ENCODE measurements around the gene STAT3. TPM values are rescaled to one million over a fixed set of nuclear protein-coding genes. Genes with fewer than 3 reads are reported as not detected.

STAT3 gene
- total and polyA plus RNA-seq, 2 donors (not counting 3 experiments of a cell fraction or from before 2014, with no cell fraction given): 59.1 to 124 TPM

- FAIRE-seq: peak; percentile 66
- CTCF ChIA-PET: interaction anchor here (0.8 to 3.3 kb wide), 5 partner anchors 8 to 81 kb away, joined by 3 to 14 read pairs (median 3); no protein-coding TSS in a partner anchor
- Histone ChIP-seq H3K9me3 (replicated peaks; ENCODE audit: control insufficient read depth, insufficient read depth, low read length) (no peaks in the 10 kb centered on the region), H3K27ac (ENCODE audit: insufficient read depth, low read depth, low read length) (peak overlapping the region; percentile 68), H3K36me3 (ENCODE audit: control insufficient read depth in 2 of 2, extremely low read depth in 1 of 2, insufficient read depth in 2 of 2, low read length in 2 of 2) (no peaks in the 10 kb centered on the region), H3K79me2 (ENCODE audit: control insufficient read depth, insufficient read depth, low read length) (no peaks in the 10 kb centered on the region), H3K4me3 (replicated peaks in 1 of 3; ENCODE audit: insufficient read depth in 1 of 3, low read depth in 1 of 3, low read length in 3 of 3) (no peak overlapping the region), H3K9ac (replicated peaks; ENCODE audit: extremely low read depth, insufficient read depth, low read length) (no peak overlapping the region), H4K20me1 (replicated peaks; ENCODE audit: control insufficient read depth, extremely low read depth, insufficient read depth, low read length) (no peaks in the 10 kb centered on the region), H2AFZ (ENCODE audit: low read depth, low read length) (peak overlapping the region; percentile 82), H3K9me1 (replicated peaks; ENCODE audit: control insufficient read depth, extremely low read depth, insufficient read depth, low read length) (no peaks in the 10 kb centered on the region), H3K27me3 (ENCODE audit: control insufficient read depth in 2 of 2, insufficient read depth in 2 of 2, low read length in 2 of 2) (no peaks in the 10 kb centered on the region), H3K4me1 (ENCODE audit: control insufficient read depth, extremely low read depth, insufficient read depth, low read length) (peaks cover 8% of the 10 kb centered on the region), H3K4me2 (ENCODE audit: insufficient read depth, low read length) (peak overlapping the region; percentile 13)
- no TSS peak for BruUV-seq (replicated peaks)
- POLR2A ChIA-PET: no interaction called here
- dilution Hi-C loops (cut with MboI; ENCODE audit: extremely low pct_ligation_motif_present, low sequenced_read_pairs): no loop called here
- intact Hi-C loops (cut with micrococcal nuclease): no loop called here
- TF ChIP-seq POLR2A (IDR thresholded peaks at IDR 0.05; ENCODE audit: low read depth, low read length) (no peak), CTCF (IDR thresholded peaks at IDR 0.05; ENCODE audit: extremely low read depth in 1 of 2, insufficient read depth in 1 of 2, low read depth in 1 of 2, low read length in 2 of 2) (no peak), POLR2AphosphoS5 (IDR thresholded peaks at IDR 0.05; ENCODE audit: insufficient read depth, low read depth, low read length) (no peak), EZH2 (IDR thresholded peaks at IDR 0.05; ENCODE audit: borderline replicate concordance, low read depth, low read length, severe bottlenecking) (no peak), FOS (IDR thresholded peaks at IDR 0.05; ENCODE audit: borderline replicate concordance, insufficient read depth, low read length) (peak; percentile 70), MYC (IDR thresholded peaks at IDR 0.05; ENCODE audit: low read depth, low read length) (no peak), JUN (IDR thresholded peaks at IDR 0.05; ENCODE audit: borderline replicate concordance, insufficient read depth, insufficient read length, low read depth) (peak; percentile 90), GATA2 (IDR thresholded peaks at IDR 0.05; ENCODE audit: insufficient read depth, insufficient read length, low read depth, low read length) (no peak)
- TF ChIP-seq, protein P1, sequence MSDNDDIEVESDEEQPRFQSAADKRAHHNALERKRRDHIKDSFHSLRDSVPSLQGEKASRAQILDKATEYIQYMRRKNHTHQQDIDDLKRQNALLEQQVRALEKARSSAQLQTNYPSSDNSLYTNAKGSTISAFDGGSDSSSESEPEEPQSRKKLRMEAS (IDR thresholded peaks at IDR 0.05; ENCODE audit: insufficient read depth, insufficient read length): no peak
- DNase-seq (ENCODE audit: low read depth, low spot score): peak; percentile 98
Measured at GRCh38 chr17:42436391-42436790, 48.1 kb upstream of the STAT3 start.
